Glutamatergic neuron (in vitro differentiated cells): ENCODE data around the gene TP53RK. TPM values are rescaled to one million over a fixed set of nuclear protein-coding genes. Genes with fewer than 3 reads are reported as not detected.

ENCODE experiments used
- DNase-seq: peaks from one replicate; pipeline ENCODE4 v3.0.0; 2022
- H3K27ac Mint-ChIP-seq: one replicate; pipeline ENCODE4 v1.8.0; 2020; ENCODE audit warnings: mild to moderate bottlenecking, mixed read lengths, inconsistent platforms; ENCODE audit not compliant: unreplicated experiment
- H3K27me3 Mint-ChIP-seq: one replicate; pipeline ENCODE4 v1.8.0; 2020; ENCODE audit warnings: mild to moderate bottlenecking, moderate library complexity, mixed read lengths, inconsistent platforms; ENCODE audit not compliant: unreplicated experiment
- H3K36me3 Mint-ChIP-seq: one replicate; pipeline ENCODE4 v1.8.0; 2020; ENCODE audit warnings: mild to moderate bottlenecking, mixed read lengths, inconsistent platforms; ENCODE audit not compliant: unreplicated experiment
- H3K4me1 Mint-ChIP-seq: one replicate; pipeline ENCODE4 v1.8.0; 2020; ENCODE audit warnings: mild to moderate bottlenecking, low read depth, mixed read lengths, inconsistent platforms; ENCODE audit not compliant: unreplicated experiment
- H3K4me3 Mint-ChIP-seq: one replicate; pipeline ENCODE4 v1.8.0; 2020; ENCODE audit warnings: mild to moderate bottlenecking, mixed read lengths, inconsistent platforms; ENCODE audit not compliant: unreplicated experiment
- H3K9me3 Mint-ChIP-seq: one replicate; pipeline ENCODE4 v1.8.0; 2020; ENCODE audit warnings: mild to moderate bottlenecking, moderate library complexity, mixed read lengths, inconsistent platforms; ENCODE audit not compliant: unreplicated experiment
- total RNA-seq: library from RNA; stranded (reverse); fragmentation: NEBNext Ultra II Directional; extraction: Animal tissue kit (Norgen Biotek cat#: 25700); gene quantifications from one replicate; pipeline ENCODE4 v1.2.1, GENCODE V29; 2021; ENCODE audit not compliant: unreplicated experiment
- TF ChIP-seq, protein P1 (sequence below): fragments of 200-600 bp; sonication (generic); IDR thresholded peaks from one replicate; pipeline ENCODE4 v1.5.0; 2021; ENCODE audit not compliant: partially characterized antibody, unreplicated experiment

TP53RK gene
- total RNA-seq, 1 donor from 2014 or later, result 19.0 TPM

DNA sequence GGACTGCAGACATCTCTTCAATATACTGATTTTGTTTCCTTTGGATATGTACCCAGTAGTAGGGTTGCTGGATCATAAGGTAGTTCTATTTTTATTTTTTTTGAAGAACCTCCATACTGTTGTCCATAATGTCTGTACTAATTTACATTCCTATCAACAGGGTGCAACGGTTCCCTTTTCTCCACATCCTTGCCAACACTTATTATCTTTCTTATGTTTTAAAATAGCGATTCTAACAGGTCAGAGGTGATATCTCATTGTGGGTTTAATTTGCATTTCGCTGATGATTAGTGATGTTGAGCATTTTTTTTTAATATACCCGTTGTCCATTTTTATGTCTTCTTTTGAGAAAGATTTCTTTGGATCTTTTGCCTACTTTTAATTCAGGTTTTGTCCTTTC lies 2.0 kb upstream of the TP53RK start:
- H3K36me3 Mint-ChIP-seq, result no peaks in the 10 kb centered on the region
- no peak for DNase-seq
- peaks cover 5% of the 10 kb centered on the region for H3K9me3 Mint-ChIP-seq
- peak overlapping the region; percentile 55 for H3K4me3 Mint-ChIP-seq
- TF ChIP-seq, protein P1, sequence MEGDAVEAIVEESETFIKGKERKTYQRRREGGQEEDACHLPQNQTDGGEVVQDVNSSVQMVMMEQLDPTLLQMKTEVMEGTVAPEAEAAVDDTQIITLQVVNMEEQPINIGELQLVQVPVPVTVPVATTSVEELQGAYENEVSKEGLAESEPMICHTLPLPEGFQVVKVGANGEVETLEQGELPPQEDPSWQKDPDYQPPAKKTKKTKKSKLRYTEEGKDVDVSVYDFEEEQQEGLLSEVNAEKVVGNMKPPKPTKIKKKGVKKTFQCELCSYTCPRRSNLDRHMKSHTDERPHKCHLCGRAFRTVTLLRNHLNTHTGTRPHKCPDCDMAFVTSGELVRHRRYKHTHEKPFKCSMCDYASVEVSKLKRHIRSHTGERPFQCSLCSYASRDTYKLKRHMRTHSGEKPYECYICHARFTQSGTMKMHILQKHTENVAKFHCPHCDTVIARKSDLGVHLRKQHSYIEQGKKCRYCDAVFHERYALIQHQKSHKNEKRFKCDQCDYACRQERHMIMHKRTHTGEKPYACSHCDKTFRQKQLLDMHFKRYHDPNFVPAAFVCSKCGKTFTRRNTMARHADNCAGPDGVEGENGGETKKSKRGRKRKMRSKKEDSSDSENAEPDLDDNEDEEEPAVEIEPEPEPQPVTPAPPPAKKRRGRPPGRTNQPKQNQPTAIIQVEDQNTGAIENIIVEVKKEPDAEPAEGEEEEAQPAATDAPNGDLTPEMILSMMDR, result no peak
- H3K27me3 Mint-ChIP-seq, result peaks cover 3% of the 10 kb centered on the region
- H3K27ac Mint-ChIP-seq, result no peak overlapping the region
- peaks cover 3% of the 10 kb centered on the region for H3K4me1 Mint-ChIP-seq

- H3K9me3 Mint-ChIP-seq, result peaks cover 5% of the 10 kb centered on the region
- H3K36me3 Mint-ChIP-seq, result no peaks in the 10 kb centered on the region
- H3K27me3 Mint-ChIP-seq, result peaks cover 3% of the 10 kb centered on the region
- TF ChIP-seq, protein P1, result no peak
- DNase-seq, result no peak
- peaks cover 3% of the 10 kb centered on the region for H3K4me1 Mint-ChIP-seq
- no peak overlapping the region for H3K27ac Mint-ChIP-seq
- peak overlapping the region; percentile 81 for H3K4me3 Mint-ChIP-seq
Observed at GRCh38 chr20:46690219-46691106, 1.2 kb upstream of the TP53RK start.

DNA sequence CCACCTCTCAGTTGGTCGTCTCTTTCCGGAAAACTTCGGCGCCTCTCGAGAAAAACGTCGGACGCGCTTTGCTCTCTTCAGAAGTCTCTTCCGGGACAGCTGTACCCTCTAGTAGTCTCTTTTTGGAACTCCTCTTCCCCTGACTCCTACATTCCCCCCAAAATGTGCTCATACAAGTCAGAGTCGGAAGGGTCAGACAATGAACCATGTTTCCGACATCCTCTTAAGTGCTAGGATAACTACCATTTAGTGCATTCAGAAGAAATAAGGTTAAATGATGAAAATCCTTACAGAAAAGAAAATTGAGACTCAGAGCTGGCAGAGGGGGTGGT lies 476 bp upstream of the TP53RK start:
- H3K4me3 Mint-ChIP-seq, result peak overlapping the region; percentile 82
- H3K27me3 Mint-ChIP-seq, result peaks cover 3% of the 10 kb centered on the region
- H3K4me1 Mint-ChIP-seq, result peaks cover 3% of the 10 kb centered on the region
- no peak for DNase-seq
- H3K27ac Mint-ChIP-seq, result peak overlapping the region; percentile 92
- H3K36me3 Mint-ChIP-seq, result no peaks in the 10 kb centered on the region
- peaks cover 5% of the 10 kb centered on the region for H3K9me3 Mint-ChIP-seq
- TF ChIP-seq, protein P1, result no peak

- TF ChIP-seq, protein P1, result no peak
- Mint-ChIP-seq H3K9me3 (peaks cover 5% of the 10 kb centered on the region), H3K36me3 (no peaks in the 10 kb centered on the region), H3K27me3 (peaks cover 3% of the 10 kb centered on the region), H3K4me1 (peaks cover 12% of the 10 kb centered on the region), H3K4me3 (peak overlapping the region; percentile 98), H3K27ac (peak overlapping the region; percentile 99)
- no peak for DNase-seq
Observed at GRCh38 chr20:46688151-46689081, 828 bp downstream of the TP53RK start.
